Erythroblast (primary cell): ENCODE measurements around the gene NT5M.
A peak's percentile ranks its signal among the peaks of the same experiment; 100 is the strongest.

Source experiments
- DNase-seq, 2 experiments: peaks; one replicate each; lab custom pipeline; 2025; lab: John Stamatoyannopoulos, UW
- GATA1 ChIP-seq: IDR thresholded peaks from 2 replicates; pipeline ENCODE4 v1.6.1; 2011; ENCODE audit warnings: low read depth, mild to moderate bottlenecking, control low read depth, low read length, moderate library complexity
- POLR2A ChIP-seq: IDR thresholded peaks from 2 replicates; pipeline ENCODE4 v1.6.1; 2011; ENCODE audit warnings: mild to moderate bottlenecking, low read length

Gene NT5M

DNA sequence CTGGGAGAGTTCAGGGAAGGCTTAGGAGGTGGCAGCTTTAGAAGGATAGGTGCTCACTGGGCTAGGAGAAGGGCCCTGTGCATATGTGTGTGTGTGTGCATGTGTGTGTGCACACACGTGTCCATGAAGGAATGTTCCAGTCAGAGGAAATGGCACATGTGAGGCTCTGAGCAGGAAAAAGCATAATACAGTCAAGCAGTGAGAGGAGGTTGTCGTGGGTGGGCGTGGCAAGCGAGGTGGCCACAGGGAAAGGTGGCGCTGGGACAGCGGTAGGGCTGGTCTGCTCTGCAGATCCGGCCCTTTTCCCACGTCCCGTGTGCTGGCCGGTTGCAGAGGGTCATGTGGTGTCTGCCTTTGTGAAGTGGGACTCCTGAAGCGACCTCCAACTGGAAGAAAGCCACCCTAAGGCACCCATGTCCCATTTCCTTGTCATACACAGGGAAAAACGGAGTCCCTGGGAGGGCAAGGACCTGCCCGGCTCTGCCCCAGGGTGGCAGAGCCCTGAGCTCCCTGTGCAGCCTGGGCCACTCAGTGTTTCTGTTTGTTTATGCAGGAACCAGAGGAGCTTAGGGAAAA, 40.1 kb downstream of the NT5M start:
- DNase-seq = no peak
- TF ChIP-seq POLR2A = no peak
- TF ChIP-seq GATA1 = no peak

GRCh38 chr17:17343896-17344506, 40.8 kb downstream of the NT5M start:
- TF ChIP-seq POLR2A (no peak), GATA1 (no peak)
- DNase-seq = no peak

- TF ChIP-seq GATA1 (no peak), POLR2A (no peak)
- no peak for DNase-seq
Measured at GRCh38 chr17:17344507-17345293, 41.5 kb downstream of the NT5M start.

DNA sequence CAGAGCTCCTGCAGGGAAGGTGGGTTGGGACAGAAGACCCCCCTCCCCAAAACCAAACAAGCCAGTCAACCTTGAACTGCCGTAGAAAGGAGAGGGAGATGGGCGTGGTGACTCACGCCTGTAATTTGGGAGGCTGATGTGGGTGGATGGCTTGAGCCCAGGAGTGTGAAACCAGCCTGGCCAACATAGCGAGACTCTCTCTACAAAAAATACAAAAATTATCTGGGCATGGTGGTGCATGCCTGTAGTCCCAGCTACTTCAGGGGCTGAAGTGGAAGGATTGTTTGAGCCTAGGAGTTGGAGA, 42.1 kb downstream of the NT5M start:
- TF ChIP-seq POLR2A (no peak), GATA1 (no peak)
- DNase-seq = no peak

- TF ChIP-seq POLR2A (no peak), GATA1 (no peak)
- DNase-seq = no peak
Measured at GRCh38 chr17:17345686-17346427, 42.7 kb downstream of the NT5M start.

- no peak for DNase-seq
- TF ChIP-seq POLR2A (no peak), GATA1 (no peak)
Measured at GRCh38 chr17:17346428-17347233, 43.5 kb downstream of the NT5M start.

- no peak for DNase-seq
- TF ChIP-seq POLR2A (no peak), GATA1 (no peak)
Measured at GRCh38 chr17:17347234-17347955, 44.2 kb downstream of the NT5M start.

GRCh38 chr17:17347956-17348871, 45.0 kb downstream of the NT5M start:
- TF ChIP-seq GATA1 = no peak
- peak; percentile 3 for TF ChIP-seq POLR2A
- no peak for DNase-seq

GRCh38 chr17:17348872-17349723, 45.9 kb downstream of the NT5M start:
- no peak for DNase-seq
- TF ChIP-seq POLR2A = no peak
- no peak for TF ChIP-seq GATA1

- TF ChIP-seq POLR2A (no peak), GATA1 (no peak)
- no peak for DNase-seq
Measured at GRCh38 chr17:17349724-17350106, 46.5 kb downstream of the NT5M start.

GRCh38 chr17:17350491-17351355, 47.5 kb downstream of the NT5M start:
- no peak for TF ChIP-seq GATA1
- TF ChIP-seq POLR2A = no peak

More at GRCh38 chr17:17350491-17351355, 47.5 kb downstream of the NT5M start:
- DNase-seq = no peak
